ENCODE results near the gene SDCBP2. TPM values are rescaled to one million over a fixed set of nuclear protein-coding genes. Genes with fewer than 3 reads are reported as not detected.

SDCBP2 gene
- total RNA-seq, 1 experiment from 2014 or later, result 1.9 TPM

- no peak overlapping the region for H2AK5ac ChIP-seq (ENCODE audit: insufficient read length, low read length)
- H3K4me1 ChIP-seq (ENCODE audit: insufficient read depth, low read length), result no peaks in the 10 kb centered on the region
- no peak overlapping the region for H2BK120ac ChIP-seq (ENCODE audit: low read depth, low read length, poor library complexity, severe bottlenecking)
- TF ChIP-seq CTCF (conservative IDR thresholded peaks at IDR 0.05), result no peak
- no peak overlapping the region for H2BK20ac ChIP-seq (ENCODE audit: low read depth, low read length, poor library complexity, severe bottlenecking)
- no peak overlapping the region for H2AFZ ChIP-seq (ENCODE audit: low read length)
- H3K79me2 ChIP-seq (ENCODE audit: insufficient read depth, low read length), result peaks cover 2% of the 10 kb centered on the region; the same call in 1 of the 2 replicates
- no peak overlapping the region for H4K5ac ChIP-seq (ENCODE audit: insufficient read length, low read depth, low read length)
- peak overlapping the region in 1 of 3 experiments; percentile 76; a peak in 1 of 7 replicates for H3K27ac Mint-ChIP-seq
- H3T11ph ChIP-seq (ENCODE audit: low read length), result no peak overlapping the region
- no peak overlapping the region for H3K56ac ChIP-seq (ENCODE audit: insufficient read length, low read depth, low read length)
- H2BK15ac ChIP-seq (ENCODE audit: low read depth, low read length), result no peak overlapping the region
- H3K18ac ChIP-seq (ENCODE audit: insufficient read length, low read depth, low read length), result no peak overlapping the region
- no peak overlapping the region for H4K8ac ChIP-seq (replicated peaks; ENCODE audit: insufficient read length, low read depth, low read length)
- no peaks in the 10 kb centered on the region for H3K27me3 ChIP-seq (ENCODE audit: insufficient read depth, low read length)
- no peak overlapping the region for H3K23ac ChIP-seq (ENCODE audit: insufficient read length, low read depth, low read length)
- no peak for DNase-seq
- H3K4me3 Mint-ChIP-seq, result no peak overlapping the region
- H3K27me3 Mint-ChIP-seq (ENCODE audit: low read depth), result no peaks in the 10 kb centered on the region
- no peaks in the 10 kb centered on the region for H4K20me1 ChIP-seq (ENCODE audit: control insufficient read depth, insufficient read depth, insufficient read length)
- H3K79me1 ChIP-seq (ENCODE audit: insufficient read depth, low read depth, low read length, poor library complexity, severe bottlenecking), result peaks cover 5% of the 10 kb centered on the region
- H3K27ac ChIP-seq (ENCODE audit: insufficient read length, low read depth, low read length), result no peak overlapping the region
- H3K14ac ChIP-seq (ENCODE audit: insufficient read depth, low read length), result no peak overlapping the region
- no CpG with 5 or more reads among the region's 7 CpGs for WGBS (ENCODE audit: extremely low coverage, insufficient read length, low lambda C conversion rate)
- no peak overlapping the region for H3K4me2 ChIP-seq (ENCODE audit: insufficient read depth, insufficient read length, low read length)
- H2BK5ac ChIP-seq (ENCODE audit: insufficient read length, low read length), result no peak overlapping the region
- peaks cover 21 to 58% (median 39%) of the 10 kb centered on the region in 3 experiments; a peak in 6 of 7 replicates for H3K36me3 Mint-ChIP-seq (ENCODE audit: insufficient read depth in 1 of 3, low read depth in 3 of 3)
- H3K4ac ChIP-seq (ENCODE audit: low read depth, low read length), result no peak overlapping the region
- no peak overlapping the region for H3K9ac ChIP-seq (ENCODE audit: extremely low read depth, insufficient read length, low read length)
- H2BK12ac ChIP-seq (ENCODE audit: insufficient read length, low read depth, low read length), result no peak overlapping the region
- peaks cover 0 to 3% of the 10 kb centered on the region in 2 experiments; a peak in 1 of 5 replicates for H3K9me3 Mint-ChIP-seq
- H4K91ac ChIP-seq (ENCODE audit: insufficient read length, low read depth, low read length), result no peak overlapping the region
- H3K4me1 Mint-ChIP-seq, result no peaks in the 10 kb centered on the region
- H3K23me2 ChIP-seq (ENCODE audit: insufficient read length, low read depth, low read length, poor library complexity, severe bottlenecking), result no peaks in the 10 kb centered on the region
- no peaks in the 10 kb centered on the region for H3K9me3 ChIP-seq (ENCODE audit: control insufficient read depth, low read depth, low read length)
Observed at GRCh38 chr20:1368448-1369199, 39.7 kb upstream of the SDCBP2 start.

Data from H9 (cell line).